H1 (cell line): ENCODE measurements around the gene RHOB. TPM values are rescaled to one million over a fixed set of nuclear protein-coding genes. Genes with fewer than 3 reads are reported as not detected.

Source experiments
- CTCF ChIA-PET: fragments of 300-600 bp; sonication (Branson Sonifier 250); formaldehyde crosslinking; loops from one replicate; lab custom pipeline; 2021; ENCODE audit not compliant: partially characterized antibody; lab: Charles Lee
- POLR2A ChIA-PET: fragments of 300-600 bp; sonication (Branson Sonifier 250); formaldehyde crosslinking; loops from one replicate; lab custom pipeline; 2021; ENCODE audit warnings: inconsistent platforms; ENCODE audit not compliant: partially characterized antibody; lab: Charles Lee
- DNase-seq, 2 experiments: peaks; one replicate each; pipeline versions ENCODE4 v3.0.0 to v3.0.0-alpha.2; 2010 to 2022; ENCODE audit warnings: low spot score in 2 of 2, low read depth in 1 of 2, mixed read lengths in 1 of 2
- FAIRE-seq: peaks from 2 replicates; lab custom pipeline; 2011; peaks lifted over from hg19 to GRCh38; lab: Jason Lieb, UNC
- H2AFZ ChIP-seq: 2 replicates; pipeline ENCODE4 v1.8.1; 2012; ENCODE audit warnings: low read length, inconsistent platforms
- H2AK5ac ChIP-seq: 2 replicates; pipeline ENCODE4 v1.6.1; 2013; ENCODE audit warnings: low read depth, low read length
- H2BK120ac ChIP-seq: replicated peaks from 2 replicates; pipeline ENCODE3; 2013; ENCODE audit warnings: low read depth, low read length, inconsistent platforms
- H2BK12ac ChIP-seq: 2 replicates; pipeline ENCODE4 v1.6.1; 2013; ENCODE audit warnings: low read depth, low read length
- H2BK15ac ChIP-seq: 2 replicates; pipeline ENCODE4 v1.6.1; 2013; ENCODE audit warnings: low read length
- H2BK20ac ChIP-seq: 2 replicates; pipeline ENCODE4 v1.6.1; 2013; ENCODE audit warnings: low read length
- H2BK5ac ChIP-seq: 2 replicates; pipeline ENCODE4 v1.6.1; 2013; ENCODE audit warnings: low read depth, low read length
- H3K14ac ChIP-seq: 2 replicates; pipeline ENCODE4 v1.6.1; 2013; ENCODE audit warnings: inconsistent platforms; ENCODE audit not compliant: insufficient read length
- H3K18ac ChIP-seq: 2 replicates; pipeline ENCODE4 v1.6.1; 2013; ENCODE audit warnings: low read length; ENCODE audit errors: extremely low read depth
- H3K23ac ChIP-seq: 2 replicates; pipeline ENCODE4 v1.6.1; 2013; ENCODE audit warnings: inconsistent platforms; ENCODE audit not compliant: insufficient read length
- H3K23me2 ChIP-seq: 2 replicates; pipeline ENCODE4 v1.6.1; 2013; ENCODE audit warnings: low read depth, low read length
- H3K27ac ChIP-seq: 2 replicates; pipeline ENCODE4 v1.6.1; 2011; ENCODE audit warnings: low read depth, low read length, inconsistent platforms
- H3K27me3 ChIP-seq, 4 experiments: replicated peaks in 1 of 4; 1 replicate in 1 of 4; 2 replicates in 3 of 4; pipeline versions ENCODE4 v1.6.1 to v1.8.1; 2011 to 2013; ENCODE audit warnings: low read length in 3 of 4, mild to moderate bottlenecking in 3 of 4, inconsistent platforms in 2 of 4, mixed read lengths in 2 of 4, moderate library complexity in 1 of 4; ENCODE audit not compliant: control insufficient read depth in 3 of 4, insufficient read depth in 3 of 4; ENCODE audit errors: extremely low read depth in 1 of 4
- H3K36me3 ChIP-seq, 4 experiments: 2 replicates each; pipeline versions ENCODE4 v1.6.1 to v1.8.1; 2011 to 2013; ENCODE audit warnings: mild to moderate bottlenecking in 4 of 4, low read length in 3 of 4, moderate library complexity in 2 of 4, control low read depth in 1 of 4, inconsistent platforms in 1 of 4; ENCODE audit not compliant: insufficient read depth in 4 of 4, control insufficient read depth in 2 of 4
- H3K4ac ChIP-seq: replicated peaks from 2 replicates; pipeline ENCODE3; 2013; ENCODE audit warnings: low read length, low read depth, mixed read lengths, inconsistent platforms; ENCODE audit not compliant: insufficient read length
- H3K4me1 ChIP-seq, 4 experiments: replicated peaks in 1 of 4; 1 replicate in 1 of 4; 2 replicates in 3 of 4; pipeline versions ENCODE4 v1.6.1 to v1.8.1; 2011 to 2013; ENCODE audit warnings: low read length in 3 of 4, inconsistent platforms in 2 of 4, mixed read lengths in 1 of 4; ENCODE audit not compliant: insufficient read depth in 4 of 4, control insufficient read depth in 3 of 4
- H3K4me2 ChIP-seq, 2 experiments: 2 replicates each; pipeline versions ENCODE4 v1.6.1 to v1.8.1; 2011 to 2013; ENCODE audit warnings: low read depth in 2 of 2, low read length in 2 of 2, control low read depth in 1 of 2, inconsistent platforms in 1 of 2, mild to moderate bottlenecking in 1 of 2; ENCODE audit not compliant: insufficient read depth in 1 of 2
- H3K4me3 ChIP-seq, 4 experiments: fragments of 200-600, 300-600 bp in 1 of 4; sonication (generic), shearing (Covaris generic), sonication (Bioruptor Twin) in 1 of 4; 2 replicates each; pipeline versions ENCODE4 v1.5.1 to v1.8.1; 2011 to 2016; ENCODE audit warnings: low read length in 4 of 4, low read depth in 3 of 4, control low read depth in 2 of 4, inconsistent platforms in 2 of 4, mild to moderate bottlenecking in 2 of 4, mixed read lengths in 1 of 4, moderate library complexity in 1 of 4; ENCODE audit not compliant: insufficient read depth in 2 of 4; ENCODE audit errors: extremely low read depth in 1 of 4
- H3K56ac ChIP-seq: replicated peaks from 2 replicates; pipeline ENCODE3; 2013; ENCODE audit warnings: low read depth, mild to moderate bottlenecking, mixed read lengths, low read length, inconsistent platforms; ENCODE audit not compliant: insufficient read length
- H3K79me1 ChIP-seq: 2 replicates; pipeline ENCODE4 v1.6.1; 2013; ENCODE audit warnings: low read depth, low read length, control low read depth
- H3K79me2 ChIP-seq, 2 experiments: 2 replicates each; pipeline versions ENCODE4 v1.6.1 to v1.8.1; 2012 to 2013; ENCODE audit warnings: low read length in 2 of 2, mild to moderate bottlenecking in 2 of 2, inconsistent platforms in 1 of 2; ENCODE audit not compliant: insufficient read depth in 2 of 2, control insufficient read depth in 1 of 2
- H3K9ac ChIP-seq, 4 experiments: replicated peaks in 1 of 4; 1 replicate in 1 of 4; 2 replicates in 3 of 4; pipeline versions ENCODE4 v1.6.1 to v1.8.1; 2011 to 2013; ENCODE audit warnings: low read depth in 3 of 4, low read length in 3 of 4, control low read depth in 2 of 4, mild to moderate bottlenecking in 2 of 4, moderate library complexity in 2 of 4, inconsistent platforms in 1 of 4; ENCODE audit errors: extremely low read depth in 1 of 4
- H3K9me3 ChIP-seq, 2 experiments: 2 replicates each; pipeline versions ENCODE4 v1.6.1 to v1.8.1; 2012 to 2013; ENCODE audit warnings: mild to moderate bottlenecking in 2 of 2, moderate library complexity in 2 of 2, control low read depth in 1 of 2, inconsistent platforms in 1 of 2, low read depth in 1 of 2, low read length in 1 of 2, mixed read lengths in 1 of 2; ENCODE audit not compliant: insufficient read depth in 2 of 2
- H4K20me1 ChIP-seq, 2 experiments: replicated peaks in 1 of 2; 2 replicates each; pipeline versions ENCODE3 to v1.8.1; 2011 to 2013; ENCODE audit warnings: inconsistent platforms in 2 of 2, low read length in 2 of 2, mild to moderate bottlenecking in 1 of 2; ENCODE audit not compliant: insufficient read depth in 2 of 2, control insufficient read depth in 1 of 2
- H4K5ac ChIP-seq: 2 replicates; pipeline ENCODE4 v1.6.1; 2013; ENCODE audit warnings: low read length, low read depth, mixed read lengths, inconsistent platforms; ENCODE audit not compliant: insufficient read length
- H4K8ac ChIP-seq: 2 replicates; pipeline ENCODE4 v1.8.0; 2013; ENCODE audit warnings: mild to moderate bottlenecking, moderate library complexity, low read length, inconsistent platforms; ENCODE audit not compliant: insufficient read depth; ENCODE audit errors: extremely low read depth
- H4K91ac ChIP-seq: replicated peaks from 2 replicates; pipeline ENCODE3; 2013; ENCODE audit warnings: low read length, mixed read lengths, inconsistent platforms; ENCODE audit not compliant: insufficient read length
- ASH2L ChIP-seq: fragments of 200-600, 300-600 bp; sonication (generic); IDR thresholded peaks from one replicate; pipeline ENCODE4 v1.7.1; 2017; ENCODE audit warnings: low read length
- ATF2 ChIP-seq: IDR thresholded peaks from 2 replicates; pipeline ENCODE4 v1.6.1; 2012; ENCODE audit warnings: low read length, inconsistent platforms
- CTBP2 ChIP-seq: IDR thresholded peaks from 2 replicates; pipeline ENCODE4 v1.7.0; 2011; ENCODE audit warnings: borderline replicate concordance, mild to moderate bottlenecking, moderate library complexity, mixed read lengths, low read length; ENCODE audit not compliant: insufficient read depth, insufficient read length
- FOSL1 ChIP-seq: IDR thresholded peaks from 2 replicates; pipeline ENCODE4 v1.6.1; 2011; ENCODE audit warnings: mild to moderate bottlenecking, low read depth, low read length, moderate library complexity; ENCODE audit not compliant: insufficient read depth
- GABPA ChIP-seq: IDR thresholded peaks from 2 replicates; pipeline ENCODE4 v1.6.1; 2011; ENCODE audit warnings: mild to moderate bottlenecking, low read length, moderate library complexity, borderline replicate concordance; ENCODE audit not compliant: insufficient read depth
- POU5F1 ChIP-seq: IDR thresholded peaks from 2 replicates; pipeline ENCODE4 v1.6.1; 2011; ENCODE audit warnings: low read depth, mild to moderate bottlenecking, low read length, moderate library complexity
- SRF ChIP-seq: IDR thresholded peaks from 2 replicates; pipeline ENCODE4 v1.6.1; 2011; ENCODE audit warnings: mild to moderate bottlenecking, low read depth, low read length, moderate library complexity
- USF2 ChIP-seq: IDR thresholded peaks from 2 replicates; pipeline ENCODE4 v1.6.1; 2011; ENCODE audit warnings: low read length, improper control_type of control experiment
- WGBS, 2 experiments: shearing (Covaris generic) in 1 of 2; methylation state at CpG; one replicate each; pipeline versions ENCODE4 v1.1.6 to v1.1.7; 2013 to 2015; ENCODE audit warnings: low lambda C conversion rate in 2 of 2, mixed read lengths in 2 of 2, inconsistent platforms in 1 of 2, low coverage in 1 of 2, missing lambda C conversion rate in 1 of 2; ENCODE audit not compliant: insufficient replicate concordance in 2 of 2, insufficient coverage in 1 of 2, insufficient read length in 1 of 2; ENCODE audit errors: extremely low coverage in 1 of 2, missing lambda C conversion rate in 1 of 2; 5-methylcytosine and 5-hydroxymethylcytosine counted together
- polyA plus RNA-seq, 7 experiments: library from polyadenylated mRNA; depleted of rRNA in 3 of 7; stranded (reverse) in 5 of 7; unstranded in 2 of 7; fragments of >200 nt in 5 of 7; fragments of 200-250 nt in 2 of 7; gene quantifications; 1 replicate in 5 of 7; 2 replicates in 1 of 7; 4 replicates in 1 of 7; pipeline versions ENCODE4 v1.2.1 to v1.2.3, GENCODE V29; 2011 to 2013; ENCODE audit warnings: missing spikeins in 2 of 7, mixed read lengths in 2 of 7
- total RNA-seq: library from RNA; stranded (reverse); fragmentation: NEBNext Ultra II Directional; extraction: Animal tissue kit (Norgen Biotek cat#: 25700); gene quantifications from 2 replicates; pipeline ENCODE4 v1.2.1, GENCODE V29; 2021

Gene RHOB
- total and polyA plus RNA-seq, 2 of the 8 experiments (the other 6 are each of a cell fraction or from before 2014, with no cell fraction given) = 9.3 to 9.5 TPM

GRCh38 chr2:20467789-20468548, 21.1 kb downstream of the RHOB start:
- Histone ChIP-seq H3K18ac (no peak overlapping the region), H3K79me1 (no peaks in the 10 kb centered on the region), H3K9ac (no peak overlapping the region), H2BK15ac (no peak overlapping the region), H3K27me3 (peaks cover 0 to 2% (median 0%) of the 10 kb centered on the region in 4 experiments; a peak in 1 of 7 replicates), H2AK5ac (no peak overlapping the region), H3K14ac (no peak overlapping the region), H3K23ac (no peak overlapping the region), H2BK120ac (no peak overlapping the region), H3K27ac (no peak overlapping the region), H3K4me3 (no peak overlapping the region), H3K23me2 (no peaks in the 10 kb centered on the region), H2AFZ (no peak overlapping the region), H2BK12ac (no peak overlapping the region), H3K4me1 (no peaks in the 10 kb centered on the region), H4K8ac (no peak overlapping the region; the same call in 1 of the 2 replicates), H3K4ac (no peak overlapping the region), H3K79me2 (no peaks in the 10 kb centered on the region), H2BK5ac (no peak overlapping the region; the same call in 1 of the 2 replicates), H3K36me3 (no peaks in the 10 kb centered on the region), H3K9me3 (no peaks in the 10 kb centered on the region), H3K56ac (no peak overlapping the region), H4K91ac (no peak overlapping the region), H2BK20ac (no peak overlapping the region), H4K5ac (no peak overlapping the region), H3K4me2 (no peak overlapping the region), H4K20me1 (no peaks in the 10 kb centered on the region)
- WGBS, 2 experiments = 93% methylated on average over 11 of the region's 11 CpGs; no CpG with 5 or more reads in 1 of the 2 experiments
- ChIA-PET CTCF (interaction anchor here (0.6 to 2.7 kb wide), 17 partner anchors 9 to 210 kb away, joined by 3 to 6 read pairs (median 3); no protein-coding TSS in a partner anchor), POLR2A (interaction anchor here (4.7 kb wide), 1 partner anchor 21 kb away, joined by 30 read pairs; the partner anchor contains the start of gene RHOB)
- no peak for DNase-seq
- no peak for FAIRE-seq
- TF ChIP-seq ASH2L (no peak), USF2 (no peak), FOSL1 (no peak), POU5F1 (no peak), ATF2 (no peak), SRF (no peak), GABPA (no peak), CTBP2 (no peak)
